ENCODE data around the gene PPP1R3F.

Gene PPP1R3F

DNA sequence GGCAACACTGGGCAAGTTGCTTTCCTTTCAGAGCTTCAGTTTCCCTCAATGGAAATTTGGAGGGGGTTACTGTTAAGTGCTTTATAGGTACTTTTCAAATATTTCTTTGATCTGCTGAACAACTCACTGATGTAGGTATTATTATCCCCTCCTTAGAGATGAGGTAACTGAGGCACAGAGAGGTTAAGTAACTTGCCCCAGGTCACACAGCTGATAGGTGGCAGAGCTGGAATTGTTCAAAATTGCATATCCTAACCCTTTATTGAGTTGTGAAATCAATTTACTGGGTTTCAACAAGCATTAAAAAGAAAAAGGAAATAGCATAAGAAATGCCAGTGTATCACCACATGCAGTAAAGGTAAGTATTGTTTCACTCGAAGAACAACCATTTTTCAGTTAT, 6.6 kb downstream of the PPP1R3F start:
- TF ChIP-seq, protein P1, sequence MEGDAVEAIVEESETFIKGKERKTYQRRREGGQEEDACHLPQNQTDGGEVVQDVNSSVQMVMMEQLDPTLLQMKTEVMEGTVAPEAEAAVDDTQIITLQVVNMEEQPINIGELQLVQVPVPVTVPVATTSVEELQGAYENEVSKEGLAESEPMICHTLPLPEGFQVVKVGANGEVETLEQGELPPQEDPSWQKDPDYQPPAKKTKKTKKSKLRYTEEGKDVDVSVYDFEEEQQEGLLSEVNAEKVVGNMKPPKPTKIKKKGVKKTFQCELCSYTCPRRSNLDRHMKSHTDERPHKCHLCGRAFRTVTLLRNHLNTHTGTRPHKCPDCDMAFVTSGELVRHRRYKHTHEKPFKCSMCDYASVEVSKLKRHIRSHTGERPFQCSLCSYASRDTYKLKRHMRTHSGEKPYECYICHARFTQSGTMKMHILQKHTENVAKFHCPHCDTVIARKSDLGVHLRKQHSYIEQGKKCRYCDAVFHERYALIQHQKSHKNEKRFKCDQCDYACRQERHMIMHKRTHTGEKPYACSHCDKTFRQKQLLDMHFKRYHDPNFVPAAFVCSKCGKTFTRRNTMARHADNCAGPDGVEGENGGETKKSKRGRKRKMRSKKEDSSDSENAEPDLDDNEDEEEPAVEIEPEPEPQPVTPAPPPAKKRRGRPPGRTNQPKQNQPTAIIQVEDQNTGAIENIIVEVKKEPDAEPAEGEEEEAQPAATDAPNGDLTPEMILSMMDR (conservative IDR thresholded peaks at IDR 0.05), result no peak
- no peak overlapping the region for H3K27ac ChIP-seq

DNA sequence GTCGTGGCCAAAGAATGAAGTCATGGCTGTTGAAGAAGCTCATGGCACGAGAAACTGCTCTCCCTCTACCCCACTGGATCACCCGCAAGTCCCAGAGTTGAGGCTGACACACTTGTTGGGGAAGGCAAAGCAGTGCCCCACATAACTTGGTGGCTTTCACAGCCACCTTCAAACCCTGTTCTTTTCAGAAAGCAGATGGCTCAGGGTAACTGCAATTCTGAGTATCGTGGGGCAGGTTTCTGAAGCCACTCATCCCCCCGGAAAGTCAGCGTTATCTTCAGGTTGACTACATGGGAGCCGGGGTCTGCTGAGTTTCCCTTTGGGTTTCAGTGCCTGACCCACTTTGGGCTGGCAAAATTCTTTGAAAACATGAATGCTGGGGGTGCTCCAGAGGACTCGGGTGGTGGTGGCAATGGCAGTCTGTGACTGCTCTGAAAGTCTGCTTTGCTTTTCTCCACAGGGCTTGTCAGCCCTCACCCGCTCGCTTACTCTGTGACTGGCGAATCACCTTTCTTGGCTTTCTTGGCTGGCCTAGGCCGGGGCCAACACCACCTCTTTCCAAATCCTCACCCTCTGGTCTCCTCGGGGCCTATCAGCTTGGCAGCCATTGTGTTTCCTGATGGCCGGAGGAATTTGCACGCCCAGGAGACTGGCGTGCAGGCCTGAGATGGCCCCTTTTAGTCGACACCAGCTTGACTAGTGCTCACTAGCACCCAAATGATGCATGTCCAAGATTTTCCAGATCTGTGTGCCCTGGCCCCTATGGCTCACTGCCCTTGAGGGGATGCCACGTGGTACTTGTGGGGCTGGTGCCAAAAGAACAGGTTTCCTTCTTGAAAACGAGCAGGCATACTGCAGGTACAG, 7.3 kb downstream of the PPP1R3F start:
- H3K27ac ChIP-seq, result no peak overlapping the region
- TF ChIP-seq, protein P1 (conservative IDR thresholded peaks at IDR 0.05), result no peak

DNA sequence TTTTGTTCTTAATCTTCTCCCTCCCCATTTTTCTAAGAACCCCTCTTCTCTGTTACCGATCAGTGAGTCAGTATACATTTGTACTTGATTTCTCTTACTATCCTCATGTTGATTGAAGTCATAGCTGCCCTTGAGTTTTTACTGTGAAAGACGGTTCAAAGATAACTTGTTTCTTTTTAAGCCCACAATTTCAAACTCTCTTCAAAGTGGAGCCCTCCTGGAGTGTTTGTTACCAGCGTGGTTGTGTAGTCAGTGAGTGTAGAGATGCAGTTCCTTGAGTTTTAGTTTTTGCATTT, 7.9 kb downstream of the PPP1R3F start:
- TF ChIP-seq, protein P1 (conservative IDR thresholded peaks at IDR 0.05), result no peak

DNA sequence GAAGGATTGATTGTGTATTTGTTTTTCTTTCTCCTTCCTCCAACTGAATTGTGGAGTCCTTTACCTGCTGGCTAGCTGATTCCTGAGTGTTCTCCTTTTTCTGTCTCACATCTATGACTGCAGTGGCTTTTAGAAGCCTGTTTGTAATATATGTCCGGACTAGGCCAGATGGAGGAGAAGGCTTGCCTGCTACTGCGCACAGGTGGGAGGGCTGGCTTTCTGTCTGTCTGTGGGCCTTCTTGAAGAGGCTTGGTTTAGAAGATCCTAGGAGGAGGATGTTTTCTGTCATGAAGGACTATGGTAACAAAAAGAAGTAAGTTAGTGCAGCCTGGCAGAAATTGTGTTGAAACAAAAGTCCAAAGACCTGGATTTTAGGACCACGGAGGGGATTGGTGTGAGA, 8.5 kb downstream of the PPP1R3F start:
- TF ChIP-seq, protein P1 (conservative IDR thresholded peaks at IDR 0.05), result no peak
- no peak overlapping the region for H3K27ac ChIP-seq

More for the DNA sequence above, 7.9 kb downstream of the PPP1R3F start:
- no peak overlapping the region for H3K27ac ChIP-seq

DNA sequence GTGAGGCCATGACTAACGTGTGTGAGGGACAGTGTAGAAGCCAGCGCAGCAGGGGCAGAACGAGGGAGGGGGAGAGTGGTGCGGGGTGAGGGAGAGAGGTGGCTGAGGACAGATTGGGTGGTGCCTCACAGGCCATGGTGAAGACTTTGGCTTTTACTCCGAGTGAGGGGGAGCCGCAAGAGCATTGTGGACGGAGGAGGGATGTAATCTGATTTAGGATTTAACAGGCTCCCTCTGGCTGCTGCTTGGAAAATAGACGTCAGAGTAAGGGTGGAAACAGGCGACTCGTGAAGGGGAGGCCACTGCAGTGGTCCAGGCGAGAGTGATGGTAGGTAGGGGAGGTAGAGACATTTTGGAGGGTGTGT, 13.0 kb downstream of the PPP1R3F start:
- H3K27ac ChIP-seq, result no peak overlapping the region
- TF ChIP-seq, protein P1 (conservative IDR thresholded peaks at IDR 0.05), result peak; percentile 24; the same call in 1 of the 2 replicates

DNA sequence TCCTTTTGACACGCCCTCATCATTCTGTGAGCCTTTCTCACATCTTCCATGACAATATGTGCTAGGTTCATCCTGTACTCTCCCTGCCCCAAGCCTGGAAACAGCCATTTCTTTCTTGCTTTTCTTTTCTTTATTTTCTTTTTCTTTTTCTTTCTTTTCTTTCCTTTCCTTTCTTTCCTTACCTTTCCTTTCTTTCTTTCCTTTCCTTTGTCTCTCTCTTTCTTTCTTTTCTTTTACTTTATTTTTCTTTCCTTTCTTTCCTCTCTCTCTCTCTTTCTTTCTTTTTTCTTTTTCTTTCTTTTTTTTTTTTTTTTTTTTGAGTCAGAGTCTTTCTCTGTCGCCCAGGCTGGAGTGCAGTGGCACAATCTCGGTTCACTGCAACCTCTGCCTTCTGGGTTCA, 14.6 kb downstream of the PPP1R3F start:
- TF ChIP-seq, protein P1 (conservative IDR thresholded peaks at IDR 0.05), result no peak
- no peak overlapping the region for H3K27ac ChIP-seq

DNA sequence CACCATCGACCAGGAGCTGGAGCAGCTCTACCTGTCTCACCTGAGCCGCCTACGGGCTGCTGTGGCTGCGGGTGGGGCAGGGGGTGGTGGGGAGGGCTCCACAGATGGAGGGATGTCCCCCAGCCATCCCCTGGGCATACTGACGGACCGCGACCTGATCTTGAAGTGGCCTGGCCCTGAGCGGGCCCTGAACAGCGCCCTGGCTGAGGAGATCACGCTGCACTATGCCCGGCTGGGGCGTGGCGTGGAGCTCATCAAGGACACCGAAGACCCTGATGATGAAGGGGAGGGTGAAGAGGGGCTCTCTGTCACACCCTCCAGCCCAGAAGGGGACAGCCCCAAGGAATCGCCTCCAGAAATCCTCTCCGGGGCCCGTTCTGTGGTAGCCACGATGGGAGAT, 16.5 kb downstream of the PPP1R3F start:
- TF ChIP-seq, protein P1 (conservative IDR thresholded peaks at IDR 0.05), result no peak
- H3K27ac ChIP-seq, result no peak overlapping the region
